K562 (cell line): ENCODE measurements around the gene ADM2. TPM values are rescaled to one million over a fixed set of nuclear protein-coding genes. Genes with fewer than 3 reads are reported as not detected.

ENCODE experiments used
- CHD4 ChIP-seq: fragments of 200-600 bp; sonication (generic); IDR thresholded peaks from 3 replicates; pipeline ENCODE4 v1.6.1; 2012; ENCODE audit warnings: low read depth, mild to moderate bottlenecking, mixed read lengths, low read length, inconsistent platforms; ENCODE audit not compliant: insufficient read depth, insufficient replicate concordance, poor library complexity, severe bottlenecking
- ELF2 ChIP-seq: fragments of 250-450 bp; sonication (Bioruptor Pico); IDR thresholded peaks from 2 replicates; pipeline ENCODE4 v1.5.0; 2021; ENCODE audit warnings: mild to moderate bottlenecking
- ERF ChIP-seq: fragments of 450-650 bp; formaldehyde crosslinking; IDR thresholded peaks from 2 replicates; pipeline ENCODE4 v1.4.0; 2020; ENCODE audit warnings: mild to moderate bottlenecking, mixed read lengths
- HMG20B ChIP-seq: fragments of 250-450 bp; sonication (Bioruptor Pico); IDR thresholded peaks from 2 replicates; pipeline ENCODE4 v1.5.0; 2021; ENCODE audit warnings: mild to moderate bottlenecking
- LARP7 ChIP-seq: fragments of 450-650 bp; IDR thresholded peaks from 2 replicates; pipeline ENCODE4 v1.6.1; 2016
- NEUROD1 ChIP-seq: fragments of 150-350 bp; IDR thresholded peaks from 2 replicates; pipeline ENCODE4 v1.6.1; 2014; ENCODE audit warnings: borderline replicate concordance, low read length, low read depth; ENCODE audit not compliant: partially characterized antibody
- NONO ChIP-seq, 2 experiments: fragments of 200-400 bp in 1 of 2; fragments of 450-650 bp in 1 of 2; formaldehyde crosslinking in 1 of 2; IDR thresholded peaks; 2 replicates each; pipeline ENCODE4 v1.6.1; 2017; ENCODE audit warnings: low read depth in 2 of 2, mild to moderate bottlenecking in 2 of 2, moderate library complexity in 2 of 2, low read length in 1 of 2
- NR2C1 ChIP-seq, 2 experiments: fragments of 450-650 bp; IDR thresholded peaks; 2 replicates each; pipeline ENCODE4 v1.6.1; 2017; ENCODE audit warnings: mild to moderate bottlenecking in 2 of 2, antibody characterized with exemption in 1 of 2, inconsistent platforms in 1 of 2, missing compliant biosample characterization in 1 of 2, missing genetic modification characterization in 1 of 2
- PHB ChIP-seq: fragments of 250-450 bp; sonication (Bioruptor Pico); IDR thresholded peaks from 2 replicates; pipeline ENCODE4 v1.5.0; 2021
- RBM17 ChIP-seq: fragments of 200-400 bp; formaldehyde crosslinking; IDR thresholded peaks from 2 replicates; pipeline ENCODE4 v1.6.1; 2017; ENCODE audit warnings: low read depth, mild to moderate bottlenecking, low read length, borderline replicate concordance
- RBM34 ChIP-seq: fragments of 200-400 bp; formaldehyde crosslinking; IDR thresholded peaks from 2 replicates; pipeline ENCODE4 v1.6.1; 2018; ENCODE audit warnings: low read length, borderline replicate concordance; ENCODE audit not compliant: insufficient read depth
- STAT5A ChIP-seq: IDR thresholded peaks from 2 replicates; pipeline ENCODE4 v1.6.1; 2012; ENCODE audit warnings: low read length, inconsistent platforms, borderline replicate concordance
- U2AF2 ChIP-seq: fragments of 200-400 bp; formaldehyde crosslinking; optimal IDR thresholded peaks from 2 replicates; pipeline ENCODE3; 2017; ENCODE audit warnings: low read depth, mild to moderate bottlenecking, low read length
- ZBTB8A ChIP-seq: fragments of 450-650 bp; IDR thresholded peaks from 2 replicates; pipeline ENCODE4 v1.6.1; 2018; ENCODE audit warnings: mild to moderate bottlenecking, moderate library complexity; ENCODE audit not compliant: partially characterized antibody
- ZKSCAN8 ChIP-seq: fragments of 200-800 bp; sonication (Bioruptor generic); IDR thresholded peaks from 2 replicates; pipeline ENCODE4 v1.6.1; 2016; ENCODE audit warnings: missing genetic modification characterization, missing compliant biosample characterization
- ZNF133 ChIP-seq: fragments of 250-450 bp; sonication (Bioruptor Pico); IDR thresholded peaks from 2 replicates; pipeline ENCODE4 v1.4.0; 2020; ENCODE audit warnings: mild to moderate bottlenecking
- ZNF766 ChIP-seq: fragments of 200-800 bp; sonication (Bioruptor generic); conservative IDR thresholded peaks from 2 replicates; pipeline ENCODE4 v1.6.1; 2016; ENCODE audit warnings: missing genetic modification characterization, missing compliant biosample characterization
- polyA plus RNA-seq, 8 experiments: library from polyadenylated mRNA; depleted of rRNA in 4 of 8; stranded (reverse) in 5 of 8; unstranded in 3 of 8; fragments of >200 nt; fragmentation: Nextera tagmentation in 2 of 8; fragmentation: Illumina TruSeq in 1 of 8; extraction: Ambion mirVana in 2 of 8; extraction: Trizol in 1 of 8; gene quantifications; 2 replicates each; pipeline versions ENCODE4 v1.2.1 to v1.2.3, GENCODE V29; 2011 to 2014; ENCODE audit warnings: inconsistent platforms in 1 of 8, missing spikeins in 1 of 8
- total RNA-seq, 7 experiments: library from RNA; depleted of rRNA in 6 of 7; stranded (reverse); fragments of >200 nt in 6 of 7; fragmentation: Illumina TruSeq in 2 of 7; extraction: Trizol in 2 of 7; gene quantifications; 2 replicates each; pipeline versions ENCODE4 v1.2.1 to v1.2.3, GENCODE V29; 2011 to 2021; ENCODE audit warnings: low replicate concordance in 1 of 7
- TF ChIP-seq, protein P1 (sequence below): fragments of 450-650 bp; formaldehyde crosslinking; IDR thresholded peaks from 2 replicates; pipeline ENCODE4 v1.4.0; 2020; ENCODE audit warnings: mild to moderate bottlenecking, moderate library complexity
- TF ChIP-seq, protein P2 (sequence below): fragments of 200-800 bp; sonication (Bioruptor generic); IDR thresholded peaks from 2 replicates; pipeline ENCODE4 v1.6.1; 2017; ENCODE audit warnings: missing genetic modification characterization, missing compliant biosample characterization
- TF ChIP-seq, protein P3 (sequence below): fragments of 250-450 bp; sonication (Bioruptor Pico); IDR thresholded peaks from 2 replicates; pipeline ENCODE4 v1.5.0; 2021; ENCODE audit warnings: mild to moderate bottlenecking, borderline replicate concordance
- TF ChIP-seq, protein P4 (sequence below): conservative IDR thresholded peaks from 2 replicates; pipeline ENCODE4 v1.6.1; 2011; ENCODE audit warnings: low read depth, mild to moderate bottlenecking, low read length; ENCODE audit not compliant: control insufficient read depth

ADM2 gene
- total and polyA plus RNA-seq, 9 of the 15 experiments (the other 6 are each of a cell fraction or from before 2014, with no cell fraction given) = 0.11 to 5.1 (median 0.38) TPM

DNA sequence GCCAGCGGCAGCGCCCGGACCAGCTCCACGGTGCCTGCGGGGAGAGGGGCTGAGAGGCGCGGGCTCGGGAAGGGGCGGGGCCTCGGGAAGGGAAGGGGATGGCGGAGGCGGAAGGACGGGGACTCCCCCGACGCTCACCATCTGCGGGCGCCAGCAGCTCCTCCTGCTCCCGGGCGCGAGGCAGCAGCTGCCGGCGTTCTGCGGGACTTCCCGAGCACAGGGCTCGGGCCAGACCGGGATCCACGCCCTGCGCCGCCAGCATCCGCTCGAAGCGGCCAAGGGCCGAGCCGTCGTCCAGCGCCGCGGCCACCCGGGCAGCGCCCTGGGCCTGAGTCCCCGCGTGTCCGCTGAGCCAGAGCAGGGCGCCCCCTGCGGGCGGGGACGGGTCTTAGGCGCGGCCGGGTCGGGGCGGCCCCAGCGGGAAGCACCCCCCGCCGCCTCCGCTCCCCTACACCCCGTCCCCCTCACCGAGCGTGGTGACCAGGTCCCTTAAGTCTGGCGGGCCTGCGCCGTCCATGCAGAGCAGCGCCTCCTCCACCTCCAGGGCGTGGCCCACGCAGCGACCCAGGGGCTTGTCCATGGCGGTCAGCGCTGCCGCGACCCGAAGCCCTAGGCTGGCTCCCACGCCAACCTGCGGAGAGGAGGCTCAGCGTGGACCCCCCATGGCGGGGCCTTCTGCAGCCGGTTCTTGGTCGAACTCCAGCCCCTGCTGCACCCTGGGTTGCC lies 44.9 kb downstream of the ADM2 start (continued):
- TF ChIP-seq, protein P1, sequence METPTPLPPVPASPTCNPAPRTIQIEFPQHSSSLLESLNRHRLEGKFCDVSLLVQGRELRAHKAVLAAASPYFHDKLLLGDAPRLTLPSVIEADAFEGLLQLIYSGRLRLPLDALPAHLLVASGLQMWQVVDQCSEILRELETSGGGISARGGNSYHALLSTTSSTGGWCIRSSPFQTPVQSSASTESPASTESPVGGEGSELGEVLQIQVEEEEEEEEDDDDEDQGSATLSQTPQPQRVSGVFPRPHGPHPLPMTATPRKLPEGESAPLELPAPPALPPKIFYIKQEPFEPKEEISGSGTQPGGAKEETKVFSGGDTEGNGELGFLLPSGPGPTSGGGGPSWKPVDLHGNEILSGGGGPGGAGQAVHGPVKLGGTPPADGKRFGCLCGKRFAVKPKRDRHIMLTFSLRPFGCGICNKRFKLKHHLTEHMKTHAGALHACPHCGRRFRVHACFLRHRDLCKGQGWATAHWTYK (CRISPR knock-in tag) = no peak; the same call in 1 of the 2 replicates
- no peak for TF ChIP-seq ZBTB8A
- TF ChIP-seq NONO (IDR thresholded peaks at IDR 0.05; ENCODE audit: low read depth in 2 of 2, low read length in 1 of 2) = peak in 1 of 2 experiments; percentile 67; a peak in 2 of 4 replicates
- TF ChIP-seq, protein P2, sequence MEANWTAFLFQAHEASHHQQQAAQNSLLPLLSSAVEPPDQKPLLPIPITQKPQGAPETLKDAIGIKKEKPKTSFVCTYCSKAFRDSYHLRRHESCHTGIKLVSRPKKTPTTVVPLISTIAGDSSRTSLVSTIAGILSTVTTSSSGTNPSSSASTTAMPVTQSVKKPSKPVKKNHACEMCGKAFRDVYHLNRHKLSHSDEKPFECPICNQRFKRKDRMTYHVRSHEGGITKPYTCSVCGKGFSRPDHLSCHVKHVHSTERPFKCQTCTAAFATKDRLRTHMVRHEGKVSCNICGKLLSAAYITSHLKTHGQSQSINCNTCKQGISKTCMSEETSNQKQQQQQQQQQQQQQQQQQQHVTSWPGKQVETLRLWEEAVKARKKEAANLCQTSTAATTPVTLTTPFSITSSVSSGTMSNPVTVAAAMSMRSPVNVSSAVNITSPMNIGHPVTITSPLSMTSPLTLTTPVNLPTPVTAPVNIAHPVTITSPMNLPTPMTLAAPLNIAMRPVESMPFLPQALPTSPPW (CRISPR knock-in tag) = peak; percentile 69
- no peak for TF ChIP-seq ZNF766 (CRISPR knock-in tag)
- TF ChIP-seq ZNF133 (CRISPR knock-in tag) = no peak
- peak; percentile 12 for TF ChIP-seq NEUROD1
- TF ChIP-seq U2AF2 = no peak
- TF ChIP-seq, protein P3, sequence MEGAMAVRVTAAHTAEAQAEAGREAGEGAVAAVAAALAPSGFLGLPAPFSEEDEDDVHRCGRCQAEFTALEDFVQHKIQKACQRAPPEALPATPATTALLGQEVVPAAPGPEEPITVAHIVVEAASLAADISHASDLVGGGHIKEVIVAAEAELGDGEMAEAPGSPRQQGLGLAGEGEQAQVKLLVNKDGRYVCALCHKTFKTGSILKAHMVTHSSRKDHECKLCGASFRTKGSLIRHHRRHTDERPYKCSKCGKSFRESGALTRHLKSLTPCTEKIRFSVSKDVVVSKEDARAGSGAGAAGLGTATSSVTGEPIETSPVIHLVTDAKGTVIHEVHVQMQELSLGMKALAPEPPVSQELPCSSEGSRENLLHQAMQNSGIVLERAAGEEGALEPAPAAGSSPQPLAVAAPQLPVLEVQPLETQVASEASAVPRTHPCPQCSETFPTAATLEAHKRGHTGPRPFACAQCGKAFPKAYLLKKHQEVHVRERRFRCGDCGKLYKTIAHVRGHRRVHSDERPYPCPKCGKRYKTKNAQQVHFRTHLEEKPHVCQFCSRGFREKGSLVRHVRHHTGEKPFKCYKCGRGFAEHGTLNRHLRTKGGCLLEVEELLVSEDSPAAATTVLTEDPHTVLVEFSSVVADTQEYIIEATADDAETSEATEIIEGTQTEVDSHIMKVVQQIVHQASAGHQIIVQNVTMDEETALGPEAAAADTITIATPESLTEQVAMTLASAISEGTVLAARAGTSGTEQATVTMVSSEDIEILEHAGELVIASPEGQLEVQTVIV = 0 out of 2 replicates have a peak, but pooled peaks have one; percentile 39
- TF ChIP-seq NR2C1 (IDR thresholded peaks at IDR 0.05) = no peak
- peak; percentile 20; the same call in 1 of the 2 replicates for TF ChIP-seq NR2C1 (tag; IDR thresholded peaks at IDR 0.05)
- no peak for TF ChIP-seq LARP7
- no peak for TF ChIP-seq PHB (CRISPR knock-in tag)
- no peak for TF ChIP-seq RBM34
- TF ChIP-seq STAT5A = no peak
- TF ChIP-seq ERF (CRISPR knock-in tag) = no peak
- no peak for TF ChIP-seq RBM17
- no peak for TF ChIP-seq CHD4
- TF ChIP-seq, protein P4, sequence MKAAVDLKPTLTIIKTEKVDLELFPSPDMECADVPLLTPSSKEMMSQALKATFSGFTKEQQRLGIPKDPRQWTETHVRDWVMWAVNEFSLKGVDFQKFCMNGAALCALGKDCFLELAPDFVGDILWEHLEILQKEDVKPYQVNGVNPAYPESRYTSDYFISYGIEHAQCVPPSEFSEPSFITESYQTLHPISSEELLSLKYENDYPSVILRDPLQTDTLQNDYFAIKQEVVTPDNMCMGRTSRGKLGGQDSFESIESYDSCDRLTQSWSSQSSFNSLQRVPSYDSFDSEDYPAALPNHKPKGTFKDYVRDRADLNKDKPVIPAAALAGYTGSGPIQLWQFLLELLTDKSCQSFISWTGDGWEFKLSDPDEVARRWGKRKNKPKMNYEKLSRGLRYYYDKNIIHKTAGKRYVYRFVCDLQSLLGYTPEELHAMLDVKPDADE = 0 out of 2 replicates have a peak, but pooled peaks have one; percentile 20
- TF ChIP-seq HMG20B (CRISPR knock-in tag) = no peak
- TF ChIP-seq ZKSCAN8 (CRISPR knock-in tag) = no peak
- TF ChIP-seq ELF2 (CRISPR knock-in tag) = no peak
